GM13977 (cell line): Measurements from ENCODE around the gene DDX24.

Source experiments
- DNase-seq: peaks from one replicate; pipeline ENCODE4 v3.0.0; 2012; ENCODE audit warnings: low spot score
- in situ Hi-C: fragments of 300-500 bp; cut with MboI; formaldehyde crosslinking; loops from one replicate; pipeline ENCODE4 v1.12.0; 2022; ENCODE audit warnings: low sequenced_read_pairs, low pct_unique_long_range_greater_than_20kb, mixed read lengths, inconsistent platforms; ENCODE audit not compliant: unreplicated experiment
- TF ChIP-seq, protein P1 (sequence below): IDR thresholded peaks from 2 replicates; pipeline ENCODE4 v1.5.1; 2012; ENCODE audit warnings: mild to moderate bottlenecking, control low read depth; ENCODE audit not compliant: insufficient read depth; ENCODE audit errors: extremely low read depth, missing control alignments

The DDX24 gene

GRCh38 chr14:94031883-94032279 is 49.1 kb downstream of the DDX24 start:
- in situ Hi-C loops = loop anchor here (25.0 kb wide), 1 partner anchor 105 kb away; the partner anchor contains the start of gene IFI27L2
- TF ChIP-seq, protein P1, sequence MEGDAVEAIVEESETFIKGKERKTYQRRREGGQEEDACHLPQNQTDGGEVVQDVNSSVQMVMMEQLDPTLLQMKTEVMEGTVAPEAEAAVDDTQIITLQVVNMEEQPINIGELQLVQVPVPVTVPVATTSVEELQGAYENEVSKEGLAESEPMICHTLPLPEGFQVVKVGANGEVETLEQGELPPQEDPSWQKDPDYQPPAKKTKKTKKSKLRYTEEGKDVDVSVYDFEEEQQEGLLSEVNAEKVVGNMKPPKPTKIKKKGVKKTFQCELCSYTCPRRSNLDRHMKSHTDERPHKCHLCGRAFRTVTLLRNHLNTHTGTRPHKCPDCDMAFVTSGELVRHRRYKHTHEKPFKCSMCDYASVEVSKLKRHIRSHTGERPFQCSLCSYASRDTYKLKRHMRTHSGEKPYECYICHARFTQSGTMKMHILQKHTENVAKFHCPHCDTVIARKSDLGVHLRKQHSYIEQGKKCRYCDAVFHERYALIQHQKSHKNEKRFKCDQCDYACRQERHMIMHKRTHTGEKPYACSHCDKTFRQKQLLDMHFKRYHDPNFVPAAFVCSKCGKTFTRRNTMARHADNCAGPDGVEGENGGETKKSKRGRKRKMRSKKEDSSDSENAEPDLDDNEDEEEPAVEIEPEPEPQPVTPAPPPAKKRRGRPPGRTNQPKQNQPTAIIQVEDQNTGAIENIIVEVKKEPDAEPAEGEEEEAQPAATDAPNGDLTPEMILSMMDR = no peak
- no peak for DNase-seq

DNA sequence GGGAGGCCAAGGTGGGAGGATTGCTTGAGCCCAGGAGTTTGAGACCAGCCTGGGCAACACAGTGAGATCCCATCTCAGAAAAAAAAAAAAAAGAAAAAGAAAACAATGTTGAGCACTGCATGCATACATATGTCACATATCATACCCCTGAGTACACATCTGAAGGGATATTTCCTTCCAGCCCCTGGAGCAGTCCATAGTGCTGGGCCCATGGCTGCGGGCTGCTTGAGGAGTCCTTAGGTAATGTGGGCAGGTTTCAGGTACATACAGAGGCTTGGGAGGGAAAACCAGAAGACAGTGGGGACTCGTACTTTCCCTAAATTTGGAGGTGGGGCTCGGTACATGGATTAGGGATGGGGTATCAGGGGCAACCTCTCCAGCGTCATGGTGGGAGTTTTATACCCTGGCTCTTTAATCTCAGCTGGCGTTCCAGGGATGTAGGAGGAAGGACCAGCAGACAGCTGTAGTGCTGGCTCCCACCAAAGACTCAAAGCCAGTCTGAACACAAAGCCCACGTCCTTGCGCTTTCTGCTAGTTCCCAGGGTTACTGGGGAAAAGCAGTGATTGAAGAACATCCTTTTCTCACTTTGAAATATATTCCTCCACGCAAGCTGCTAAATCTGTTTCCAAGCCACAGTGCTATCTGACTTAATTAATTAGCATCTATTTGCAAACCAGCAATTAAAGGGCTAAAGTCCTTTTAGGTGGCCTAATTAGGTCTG is 49.7 kb downstream of the DDX24 start:
- TF ChIP-seq, protein P1 = no peak
- in situ Hi-C loops = loop anchor here (25.0 kb wide), 1 partner anchor 106 kb away; the partner anchor contains the start of gene IFI27L2
- DNase-seq = no peak

- TF ChIP-seq, protein P1 = no peak
- in situ Hi-C loops = loop anchor here (25.0 kb wide), 1 partner anchor 107 kb away; the partner anchor contains the start of gene IFI27L2
- DNase-seq = no peak
These were observed 50.4 kb downstream of the DDX24 start for GRCh38 chr14:94030571-94030970.

DNA sequence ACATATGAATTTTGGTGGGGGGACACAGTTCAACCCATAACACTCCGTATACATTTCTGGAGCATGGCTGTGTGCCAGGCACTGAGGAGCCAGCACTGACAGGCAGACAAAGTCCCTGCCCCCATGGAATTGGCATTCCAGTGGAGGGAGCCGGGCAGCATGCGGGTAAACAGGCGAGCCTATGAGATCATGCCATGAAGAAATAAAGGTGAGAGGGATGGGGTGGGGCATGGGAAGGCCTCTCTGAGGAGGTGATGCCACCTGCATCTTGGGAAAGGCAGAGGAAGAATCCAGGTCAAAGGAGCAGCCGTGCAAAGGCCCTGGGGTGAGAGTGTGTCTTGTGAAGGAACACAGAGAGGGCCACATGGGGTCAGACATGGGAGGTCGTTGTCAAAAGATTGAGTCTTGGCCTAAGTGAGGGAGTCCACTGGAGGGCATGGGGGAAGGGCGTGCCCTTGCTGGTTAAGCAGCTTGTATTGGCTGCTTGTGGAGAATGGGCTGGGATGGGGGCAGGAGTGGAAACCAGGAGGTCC is 51.3 kb downstream of the DDX24 start:
- TF ChIP-seq, protein P1 = no peak
- in situ Hi-C loops = loop anchor here (25.0 kb wide), 1 partner anchor 108 kb away; the partner anchor contains the start of gene IFI27L2
- DNase-seq = no peak

DNA sequence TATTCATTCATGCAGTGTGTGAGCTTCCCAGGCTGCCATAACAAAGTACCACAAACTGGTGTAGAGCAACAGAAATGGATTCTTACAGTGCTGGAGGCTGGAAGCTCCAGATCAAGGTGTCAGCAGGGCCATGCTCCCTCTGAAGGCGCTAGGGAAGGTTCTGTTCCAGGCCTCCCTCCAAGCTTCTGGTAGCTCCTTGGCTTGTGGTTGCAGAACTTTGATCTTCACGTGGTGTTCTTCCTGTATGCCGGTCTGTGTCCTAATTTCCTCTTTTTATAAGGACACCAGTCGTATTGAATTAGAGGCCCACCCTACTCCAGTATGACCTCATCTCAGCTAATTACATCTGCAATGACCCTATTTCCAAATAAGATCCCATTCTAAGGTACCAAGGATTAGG is 51.7 kb downstream of the DDX24 start:
- TF ChIP-seq, protein P1 = no peak
- in situ Hi-C loops = loop anchor here (25.0 kb wide), 1 partner anchor 108 kb away; the partner anchor contains the start of gene IFI27L2

DNA sequence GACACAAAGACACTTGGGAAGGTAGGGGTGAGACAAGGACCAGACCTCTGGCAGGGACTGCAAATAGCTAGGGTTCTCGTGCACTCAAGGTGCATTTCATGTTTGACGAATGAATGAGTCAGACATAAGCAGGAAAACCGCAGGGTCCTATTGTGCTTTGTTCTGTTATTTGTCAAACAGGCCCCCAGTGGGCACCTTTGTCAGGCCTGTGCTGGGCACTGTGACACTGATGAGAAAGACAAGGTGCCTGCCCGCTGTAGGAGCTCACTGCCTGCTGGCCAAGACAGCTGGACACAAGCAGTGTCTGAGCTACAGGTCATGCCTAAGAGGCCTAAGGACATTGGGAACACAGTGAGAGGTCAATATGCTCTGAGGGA is 52.6 kb downstream of the DDX24 start:
- DNase-seq = peak; percentile 50
- in situ Hi-C loops = loop anchor here (25.0 kb wide), 1 partner anchor 109 kb away; the partner anchor contains the start of gene IFI27L2
- TF ChIP-seq, protein P1 = peak; percentile 16

More for the DNA sequence above, 51.7 kb downstream of the DDX24 start:
- no peak for DNase-seq
